ENCODE results near the gene OR1M1. TPM values are rescaled to one million over a fixed set of nuclear protein-coding genes. Genes with fewer than 3 reads are reported as not detected.
A peak's percentile ranks its signal among the peaks of the same experiment; 100 is the strongest.

The OR1M1 gene
- total and polyA plus RNA-seq, 8 donors = not detected

DNA sequence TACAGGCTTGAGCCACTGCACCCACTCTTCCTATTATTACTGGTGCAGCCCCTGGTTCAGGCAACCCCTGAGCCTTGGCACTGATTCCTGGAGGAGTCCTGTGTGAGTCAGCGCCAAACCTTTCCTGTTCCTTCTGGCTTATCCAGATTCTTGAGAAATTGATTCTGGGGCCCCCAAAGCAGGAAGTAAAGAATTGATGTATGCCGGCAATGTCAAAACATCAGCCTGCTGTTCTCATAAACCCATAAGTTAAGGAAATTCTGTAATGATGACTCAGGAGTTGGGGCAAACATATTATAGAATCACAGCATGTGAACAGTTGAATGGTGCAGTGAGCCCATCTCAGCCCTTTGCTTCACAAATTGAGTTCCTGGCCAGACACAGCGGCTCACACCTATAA, 41.3 kb downstream of the OR1M1 start:
- peaks cover 0 to 6% (median 0%) of the 10 kb centered on the region in 4 donors for H3K27me3 ChIP-seq
- no peak for FAIRE-seq
- intact Hi-C loops (cut with DNase I) = no loop called here

DNA sequence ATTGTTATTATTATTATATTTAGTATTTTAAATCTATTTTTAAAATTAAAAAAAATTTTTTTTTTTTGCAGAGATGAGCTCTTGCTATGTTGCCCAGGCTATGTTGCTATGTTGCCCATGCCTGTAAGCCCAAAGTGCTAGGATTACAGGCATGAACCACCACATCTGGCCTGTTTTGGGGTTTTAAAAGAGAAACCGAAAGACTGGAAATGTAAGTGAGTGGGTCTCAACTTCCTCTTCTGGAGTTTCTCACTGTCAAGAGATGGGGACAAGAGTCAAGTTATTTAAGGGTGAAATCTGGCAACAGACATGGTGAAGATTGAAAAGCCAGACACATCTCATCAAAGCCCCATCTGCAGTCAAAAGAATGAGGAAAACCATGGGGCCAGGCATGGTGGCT, 44.1 kb downstream of the OR1M1 start:
- H3K27ac ChIP-seq = no peak overlapping the region
- H3K36me3 ChIP-seq = no peaks in the 10 kb centered on the region
- TF ChIP-seq, protein P1, sequence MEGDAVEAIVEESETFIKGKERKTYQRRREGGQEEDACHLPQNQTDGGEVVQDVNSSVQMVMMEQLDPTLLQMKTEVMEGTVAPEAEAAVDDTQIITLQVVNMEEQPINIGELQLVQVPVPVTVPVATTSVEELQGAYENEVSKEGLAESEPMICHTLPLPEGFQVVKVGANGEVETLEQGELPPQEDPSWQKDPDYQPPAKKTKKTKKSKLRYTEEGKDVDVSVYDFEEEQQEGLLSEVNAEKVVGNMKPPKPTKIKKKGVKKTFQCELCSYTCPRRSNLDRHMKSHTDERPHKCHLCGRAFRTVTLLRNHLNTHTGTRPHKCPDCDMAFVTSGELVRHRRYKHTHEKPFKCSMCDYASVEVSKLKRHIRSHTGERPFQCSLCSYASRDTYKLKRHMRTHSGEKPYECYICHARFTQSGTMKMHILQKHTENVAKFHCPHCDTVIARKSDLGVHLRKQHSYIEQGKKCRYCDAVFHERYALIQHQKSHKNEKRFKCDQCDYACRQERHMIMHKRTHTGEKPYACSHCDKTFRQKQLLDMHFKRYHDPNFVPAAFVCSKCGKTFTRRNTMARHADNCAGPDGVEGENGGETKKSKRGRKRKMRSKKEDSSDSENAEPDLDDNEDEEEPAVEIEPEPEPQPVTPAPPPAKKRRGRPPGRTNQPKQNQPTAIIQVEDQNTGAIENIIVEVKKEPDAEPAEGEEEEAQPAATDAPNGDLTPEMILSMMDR (IDR thresholded peaks at IDR 0.05) = no peak
- intact Hi-C loops (cut with DNase I) = no loop called here
- H3K9me3 ChIP-seq = no peaks in the 10 kb centered on the region
- no peak for DNase-seq
- H3K4me1 ChIP-seq = no peaks in the 10 kb centered on the region
- no peak overlapping the region for H3K4me3 ChIP-seq
- H3K27me3 ChIP-seq = no peaks in the 10 kb centered on the region
- 55 to 61% methylated on average over 1 of the region's 1 CpG for WGBS, 2 donors
- FAIRE-seq = no peak
- ATAC-seq = no peak

More for the DNA sequence above, 41.3 kb downstream of the OR1M1 start:
- no peaks in the 10 kb centered on the region for H3K36me3 ChIP-seq
- no peaks in the 10 kb centered on the region for H3K4me1 ChIP-seq
- H3K27ac ChIP-seq = no peak overlapping the region
- WGBS, 2 donors = 55 to 66% methylated on average over 3 of the region's 3 CpGs
- no peaks in the 10 kb centered on the region for H3K9me3 ChIP-seq
- TF ChIP-seq, protein P1 (IDR thresholded peaks at IDR 0.05) = no peak
- no peak for ATAC-seq
- no peak overlapping the region for H3K4me3 ChIP-seq
- DNase-seq = no peak

- 44 to 56% methylated on average over 5 of the region's 5 CpGs for WGBS, 2 donors
- ATAC-seq (no peak), FAIRE-seq (no peak), DNase-seq (no peak)
- H3K27me3 ChIP-seq = no peaks in the 10 kb centered on the region
- TF ChIP-seq, protein P1 (IDR thresholded peaks at IDR 0.05) = no peak
- no peak overlapping the region for H3K4me3 ChIP-seq
- no peaks in the 10 kb centered on the region for H3K36me3 ChIP-seq
- no peak overlapping the region for H3K27ac ChIP-seq
- no peaks in the 10 kb centered on the region for H3K9me3 ChIP-seq
- H3K4me1 ChIP-seq = no peaks in the 10 kb centered on the region
- intact Hi-C loops (cut with DNase I) = no loop called here
Measured at GRCh38 chr19:9132422-9132821, 45.6 kb downstream of the OR1M1 start.

DNA sequence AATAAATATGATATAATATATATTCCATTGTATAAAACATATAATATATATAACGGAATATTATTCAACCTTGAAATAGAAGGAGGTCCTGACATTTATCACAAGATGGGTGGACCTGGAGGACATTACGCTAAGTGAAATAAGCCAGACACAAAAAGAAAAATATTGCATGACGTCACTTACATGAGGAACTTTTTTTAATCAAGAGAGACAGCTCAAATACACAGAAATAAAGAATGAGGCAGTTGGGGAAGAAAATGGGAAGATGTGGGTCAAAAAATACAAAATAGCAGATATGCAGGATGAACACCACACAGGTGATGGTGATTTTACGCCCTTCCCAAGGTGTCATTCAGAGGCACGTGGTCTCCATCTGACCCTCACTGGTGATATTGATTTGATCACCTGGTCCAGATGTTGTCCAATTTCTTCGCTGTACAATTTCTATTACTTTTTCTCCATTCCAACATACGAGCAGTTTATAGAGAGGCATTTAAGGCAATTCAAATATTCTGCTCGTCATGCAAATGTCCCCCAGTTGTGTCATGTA, 52.8 kb downstream of the OR1M1 start:
- WGBS, 2 donors = 25 to 29% methylated on average over 8 of the region's 8 CpGs
- Histone ChIP-seq H3K27me3 (no peaks in the 10 kb centered on the region), H3K27ac (peak overlapping the region in 2 of 4 donors; percentile 77 to 78), H3K9me3 (peaks cover 0 to under 1% (median 0%) of the 10 kb centered on the region in 4 donors), H3K36me3 (no peaks in the 10 kb centered on the region), H3K4me3 (peak overlapping the region; percentile 52 to 86 (median 80)), H3K4me1 (peaks cover 6 to 14% (median 9%) of the 10 kb centered on the region in 3 donors)
- peak; percentile 68 for FAIRE-seq
- no peak for DNase-seq
- TF ChIP-seq, protein P1 (IDR thresholded peaks at IDR 0.05) = no peak
- intact Hi-C loops (cut with DNase I) = no loop called here
- ATAC-seq = peak; percentile 2 to 13 (median 8)

DNA sequence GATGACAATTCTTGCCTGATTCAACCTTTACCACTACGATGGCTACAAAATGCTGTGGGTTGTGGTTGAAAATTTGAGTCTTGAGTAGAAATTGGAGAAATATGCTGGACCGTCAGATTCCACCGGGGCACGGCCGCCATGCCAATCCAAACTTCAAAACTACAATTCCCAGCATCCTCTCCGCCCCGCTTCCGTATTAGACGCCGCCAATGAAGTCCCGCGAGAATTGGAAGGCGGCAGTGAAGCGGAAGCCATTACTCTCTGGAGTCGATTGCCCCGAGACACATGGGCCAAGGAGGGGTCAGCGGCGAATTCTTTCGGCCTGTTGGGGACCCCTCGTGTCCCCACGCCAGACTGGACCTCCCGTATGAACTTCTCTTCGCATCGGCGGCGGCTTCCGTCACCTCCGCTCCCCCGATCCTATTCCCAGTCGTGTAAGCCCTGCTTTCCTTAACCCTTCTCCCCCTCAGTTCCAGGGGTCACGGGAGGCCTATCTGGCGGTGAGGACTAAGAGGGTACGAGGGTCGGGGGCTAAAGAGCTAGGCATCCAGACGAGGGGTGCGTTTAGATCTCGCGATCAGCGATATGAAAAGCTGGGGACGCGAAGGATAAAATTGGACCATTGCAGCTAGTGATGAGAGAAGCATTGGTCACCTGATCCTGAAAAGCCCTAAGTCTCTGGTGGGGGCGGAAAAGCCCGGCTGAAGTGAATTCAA, 53.5 kb downstream of the OR1M1 start, which contains the start of gene ZNF317:
Gene ZNF317 (plus strand): TSS at position 239 of the 716 bp plus-strand sequence. CDS start 15,620 bp downstream, outside the sequence.
- Histone ChIP-seq H3K36me3 (no peaks in the 10 kb centered on the region), H3K9me3 (peaks cover 0 to 7% (median 0%) of the 10 kb centered on the region in 4 donors), H3K4me3 (peak within 1 kb of the TSS; percentile 52 to 86 (median 80)), H3K4me1 (peaks cover 6 to 14% (median 9%) of the 10 kb centered on the region in 3 donors), H3K27me3 (no peaks in the 10 kb centered on the region), H3K27ac (peak within 1 kb of the TSS; percentile 50 to 78 (median 68))
- DNase-seq = peak; percentile 87 to 94 (median 90)
- WGBS, 2 donors = 0% methylated on average over 43 of the region's 43 CpGs
- ATAC-seq = peak; percentile 97 to 99 (median 98)
- TF ChIP-seq, protein P1 (IDR thresholded peaks at IDR 0.05) = no peak
- intact Hi-C loops (cut with DNase I) = no loop called here
- FAIRE-seq = peak; percentile 32

Data from pancreas (tissue), 10 donors.